Measurements from ENCODE around the gene TFAP2E. TPM values are rescaled to one million over a fixed set of nuclear protein-coding genes. Genes with fewer than 3 reads are reported as not detected.

TFAP2E gene
- total RNA-seq, 1 donor from 2014 or later = 0.42 TPM

DNA sequence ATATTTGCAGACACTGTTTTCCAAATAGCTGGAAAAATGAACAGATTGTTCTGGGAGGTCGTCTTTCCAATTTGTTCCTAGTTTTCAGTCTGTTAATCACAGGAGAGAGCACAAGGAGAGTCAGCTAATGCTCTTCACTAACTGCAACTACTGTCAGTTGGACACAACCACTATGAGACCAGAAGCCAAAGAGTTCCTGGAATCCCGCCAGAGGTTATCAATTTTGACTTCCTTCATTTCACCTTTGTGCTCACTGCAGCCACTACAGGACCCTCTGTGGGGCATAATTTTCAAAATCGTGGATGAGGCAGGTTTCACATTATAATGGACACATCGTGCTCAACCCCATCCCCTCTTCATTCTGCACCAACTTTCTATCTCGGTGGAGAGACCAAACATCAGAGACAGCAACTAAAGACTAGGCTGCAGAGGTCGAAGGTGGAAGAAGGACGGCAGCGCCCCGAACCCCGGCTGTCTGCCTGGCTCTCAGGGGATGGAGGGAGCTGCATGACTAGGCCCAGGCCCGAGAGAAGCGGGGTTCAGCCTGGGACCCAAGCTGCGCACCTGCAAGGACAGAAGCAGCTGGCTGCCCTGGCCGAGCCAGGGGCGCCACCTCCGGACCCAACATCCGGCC, 16.5 kb upstream of the TFAP2E start:
- intact Hi-C loops (cut with micrococcal nuclease) = loop anchor here (1.0 to 5.0 kb wide), 9 partner anchors 50 to 908 kb away; partner anchors contain the start of genes AGO3, MRPS15, ZMYM4 and ZMYM6

DNA sequence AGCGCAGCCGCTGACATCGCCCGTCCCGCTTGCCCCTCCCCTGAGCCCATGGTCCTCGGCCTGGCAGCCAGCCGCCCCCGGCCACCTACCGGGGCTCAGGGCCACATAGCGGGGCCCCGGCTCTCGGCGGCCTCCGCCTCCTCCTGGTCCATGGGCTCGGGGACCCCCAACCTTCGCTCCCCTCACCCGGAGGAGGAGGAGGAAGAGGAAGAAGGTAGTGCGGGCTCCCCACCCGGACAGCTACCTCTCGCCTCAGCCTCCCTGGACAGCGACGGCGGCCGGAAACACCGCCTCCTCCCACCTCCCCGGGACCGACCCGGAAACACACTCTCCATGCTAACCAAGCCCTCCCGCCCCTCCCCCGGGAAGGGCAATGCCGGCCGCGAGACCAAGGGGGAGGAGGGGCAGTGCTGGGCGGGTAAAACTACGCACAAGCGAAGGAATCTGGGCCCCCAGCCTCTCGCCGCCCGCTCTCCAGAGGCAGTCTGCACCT, 15.9 kb upstream of the TFAP2E start, which contains the start of gene KIAA0319L:
KIAA0319L (minus strand) TSS at position 286 of the 493 bp plus-strand sequence. CDS start 2,912 bp downstream, outside the sequence.
- intact Hi-C loops (cut with micrococcal nuclease) = loop anchor here (1.0 to 5.0 kb wide), 9 partner anchors 51 to 907 kb away; partner anchors contain the start of genes AGO3, MRPS15, ZMYM4 and ZMYM6

DNA sequence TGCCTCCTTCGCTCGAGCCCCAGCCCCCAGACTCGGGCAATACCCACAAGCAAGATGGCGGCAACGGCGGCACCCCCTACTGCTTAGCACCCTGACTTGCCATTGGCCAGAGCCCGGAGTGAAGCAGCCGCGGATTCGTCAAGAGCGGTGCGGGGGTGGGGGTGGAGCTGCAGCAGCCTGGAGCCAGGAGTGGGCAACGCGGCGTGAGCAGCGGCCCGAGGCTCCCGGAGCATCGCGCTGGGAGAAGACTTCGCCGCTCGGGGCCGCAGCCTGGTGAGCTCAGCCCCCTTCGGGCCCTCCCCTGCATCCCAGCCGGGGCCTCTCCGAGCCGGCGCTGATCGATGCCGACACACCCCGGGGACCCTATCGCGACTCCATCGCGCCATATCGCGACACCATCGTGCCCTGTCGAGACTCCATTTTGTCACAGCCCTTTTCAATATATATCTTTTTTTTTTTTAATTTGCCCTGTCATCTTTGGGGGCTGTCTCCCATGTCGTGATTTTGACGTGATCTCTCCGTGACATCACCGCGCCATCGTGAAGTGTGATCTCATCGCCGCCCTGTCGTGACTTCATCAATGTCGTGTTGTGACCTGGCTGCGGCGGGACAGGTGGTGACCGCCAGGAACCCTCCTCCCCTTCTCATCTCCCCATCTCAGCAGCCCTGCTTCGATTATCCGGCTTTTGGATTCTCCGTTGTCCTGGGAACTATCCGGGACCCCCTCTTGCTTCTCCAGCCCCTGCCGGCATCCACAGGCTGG, 15.3 kb upstream of the TFAP2E start, which contains the start of gene NCDN:
NCDN (plus strand) TSS at position 189 of the 763 bp plus-strand sequence; CDS start at position 581, 392 bp downstream.
- intact Hi-C loops (cut with micrococcal nuclease) = loop anchor here (1.0 to 5.0 kb wide), 10 partner anchors 51 to 907 kb away; partner anchors contain the start of genes AGO3, MRPS15, PSMB2 and ZMYM4

DNA sequence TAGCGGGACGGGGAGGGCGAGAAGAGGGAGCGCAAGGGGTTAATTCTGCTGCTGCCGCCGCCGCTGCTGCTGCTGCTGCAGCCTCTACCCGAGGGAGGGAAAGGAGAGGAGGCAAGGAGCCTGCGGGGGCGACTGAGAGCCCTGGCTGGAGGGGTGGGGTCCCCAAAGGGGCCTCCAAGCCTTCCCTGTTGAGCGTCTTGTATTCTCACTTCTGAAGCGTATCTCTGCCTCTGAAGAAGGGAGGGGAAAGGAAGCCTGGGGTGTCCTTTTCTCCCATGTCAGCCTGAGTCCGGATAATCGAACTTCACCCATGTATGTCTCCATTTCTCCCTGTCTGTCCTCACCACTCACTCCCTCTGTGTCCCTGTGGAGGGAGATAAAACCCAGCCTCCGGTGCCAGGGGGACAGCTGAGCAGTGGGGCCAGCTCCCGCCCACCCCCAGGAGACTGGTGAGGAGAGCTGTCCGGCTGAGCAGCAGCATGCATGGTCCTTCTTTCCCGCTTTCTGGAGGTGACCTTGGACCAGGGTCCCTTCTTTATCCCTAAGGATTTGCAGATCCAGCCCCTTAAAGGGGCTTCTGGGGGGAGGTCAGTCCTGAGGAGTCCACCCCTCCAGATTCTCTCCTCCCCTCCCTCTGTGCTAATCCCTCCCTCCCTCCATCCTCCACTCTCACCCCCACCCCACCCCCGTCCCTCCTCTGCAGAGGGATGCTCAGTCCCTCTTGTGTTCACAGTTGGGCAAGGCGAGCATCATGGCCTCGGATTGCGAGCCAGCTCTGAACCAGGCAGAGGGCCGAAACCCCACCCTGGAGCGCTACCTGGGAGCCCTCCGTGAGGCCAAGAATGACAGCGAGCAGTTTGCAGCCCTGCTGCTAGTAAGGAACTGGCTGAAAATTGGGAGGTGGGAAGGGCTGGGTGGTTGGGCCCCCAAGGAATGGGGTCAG, 14.5 kb upstream of the TFAP2E start:
- intact Hi-C loops (cut with micrococcal nuclease) = loop anchor here (2.0 to 5.0 kb wide), 2 partner anchors 82 to 526 kb away; partner anchors contain the start of genes PSMB2 and ZMYM6

DNA sequence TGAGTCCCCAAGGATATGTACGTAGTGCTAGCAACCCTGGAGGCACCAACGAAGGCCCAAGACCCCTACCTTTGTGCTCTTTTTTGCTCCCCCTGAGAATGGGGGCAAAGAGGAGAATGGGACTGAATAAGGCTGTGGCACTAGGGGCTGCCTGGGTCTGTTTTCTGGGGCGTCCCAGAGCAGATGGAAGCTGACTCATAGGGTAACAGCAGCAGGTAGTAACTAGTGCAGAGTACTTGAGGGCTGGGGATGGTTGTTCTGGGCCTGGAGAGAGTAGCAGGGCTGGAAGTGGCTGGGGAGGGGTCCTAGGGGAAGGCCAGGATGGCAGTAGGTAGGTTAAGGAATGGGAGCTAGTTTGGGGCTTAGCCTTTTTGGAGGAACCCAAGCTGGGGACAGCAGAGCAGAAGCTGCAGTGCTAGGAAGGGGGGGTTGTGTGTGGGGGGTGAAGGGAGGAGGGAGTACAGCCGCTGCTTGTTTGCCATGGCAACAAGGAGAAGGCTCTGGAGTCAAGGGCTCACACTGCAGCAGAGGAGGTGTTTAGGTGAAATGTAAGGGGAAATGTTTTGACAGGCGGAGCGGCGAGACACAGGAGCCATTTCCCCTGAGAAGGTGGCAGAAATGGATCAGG, 13.7 kb upstream of the TFAP2E start:
- intact Hi-C loops (cut with micrococcal nuclease) = loop anchor here (2.0 to 5.0 kb wide), 2 partner anchors 81 to 527 kb away; partner anchors contain the start of genes PSMB2 and ZMYM6

DNA sequence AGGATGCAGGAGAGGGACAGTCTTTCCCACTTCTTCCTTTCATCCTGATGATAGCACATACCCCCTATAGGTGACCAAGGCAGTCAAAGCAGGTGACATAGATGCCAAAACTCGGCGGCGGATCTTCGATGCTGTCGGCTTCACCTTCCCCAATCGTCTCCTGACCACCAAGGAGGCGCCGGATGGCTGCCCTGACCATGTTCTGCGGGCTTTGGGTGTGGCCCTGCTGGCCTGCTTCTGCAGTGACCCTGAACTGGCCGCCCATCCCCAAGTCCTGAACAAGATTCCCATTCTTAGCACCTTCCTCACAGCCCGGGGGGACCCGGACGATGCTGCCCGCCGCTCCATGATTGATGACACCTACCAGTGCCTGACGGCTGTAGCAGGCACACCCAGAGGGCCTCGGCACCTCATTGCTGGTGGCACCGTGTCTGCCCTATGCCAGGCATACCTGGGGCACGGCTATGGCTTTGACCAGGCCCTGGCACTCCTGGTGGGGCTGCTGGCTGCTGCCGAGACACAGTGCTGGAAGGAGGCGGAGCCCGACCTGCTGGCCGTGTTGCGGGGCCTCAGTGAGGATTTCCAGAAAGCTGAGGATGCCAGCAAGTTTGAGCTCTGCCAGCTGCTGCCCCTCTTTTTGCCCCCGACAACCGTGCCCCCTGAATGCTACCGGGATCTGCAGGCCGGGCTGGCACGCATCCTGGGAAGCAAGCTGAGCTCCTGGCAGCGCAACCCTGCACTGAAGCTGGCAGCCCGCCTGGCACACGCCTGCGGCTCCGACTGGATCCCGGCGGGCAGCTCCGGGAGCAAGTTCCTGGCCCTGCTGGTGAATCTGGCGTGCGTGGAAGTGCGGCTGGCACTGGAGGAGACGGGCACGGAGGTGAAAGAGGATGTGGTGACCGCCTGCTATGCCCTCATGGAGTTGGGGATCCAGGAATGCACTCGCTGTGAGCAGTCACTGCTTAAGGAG, 12.6 kb upstream of the TFAP2E start:
- intact Hi-C loops (cut with micrococcal nuclease) = no loop called here

DNA sequence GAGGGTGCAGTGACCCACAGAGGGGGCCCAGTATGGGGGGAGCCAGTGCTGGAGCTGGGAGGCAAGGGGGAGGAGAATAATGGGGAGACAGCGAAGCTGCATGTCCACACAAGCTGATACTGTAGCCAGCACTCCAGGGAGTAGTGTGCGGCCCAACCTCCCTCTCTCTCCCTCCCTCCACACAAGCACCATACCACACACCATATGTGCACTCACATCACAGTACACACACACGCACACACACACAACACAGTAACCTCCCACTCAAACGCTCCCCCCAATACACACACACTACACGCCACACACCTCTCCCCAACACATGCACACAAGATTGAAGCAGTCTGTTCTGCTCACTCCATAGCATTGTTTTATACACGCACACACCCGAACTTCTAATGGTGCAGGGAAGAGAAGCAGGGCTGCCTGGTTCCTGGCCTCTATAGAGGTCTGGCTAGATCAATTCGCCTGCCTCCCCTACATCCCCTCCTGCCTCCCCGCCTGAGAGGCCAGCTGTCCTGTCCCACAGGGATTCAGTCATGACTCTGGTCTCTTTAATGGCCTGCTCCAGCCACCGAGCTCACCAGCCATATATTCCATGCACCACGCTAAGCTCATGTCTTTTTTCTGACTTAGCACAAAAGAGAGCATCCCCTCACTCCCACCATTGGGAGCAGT, 11.7 kb upstream of the TFAP2E start:
- intact Hi-C loops (cut with micrococcal nuclease) = no loop called here

DNA sequence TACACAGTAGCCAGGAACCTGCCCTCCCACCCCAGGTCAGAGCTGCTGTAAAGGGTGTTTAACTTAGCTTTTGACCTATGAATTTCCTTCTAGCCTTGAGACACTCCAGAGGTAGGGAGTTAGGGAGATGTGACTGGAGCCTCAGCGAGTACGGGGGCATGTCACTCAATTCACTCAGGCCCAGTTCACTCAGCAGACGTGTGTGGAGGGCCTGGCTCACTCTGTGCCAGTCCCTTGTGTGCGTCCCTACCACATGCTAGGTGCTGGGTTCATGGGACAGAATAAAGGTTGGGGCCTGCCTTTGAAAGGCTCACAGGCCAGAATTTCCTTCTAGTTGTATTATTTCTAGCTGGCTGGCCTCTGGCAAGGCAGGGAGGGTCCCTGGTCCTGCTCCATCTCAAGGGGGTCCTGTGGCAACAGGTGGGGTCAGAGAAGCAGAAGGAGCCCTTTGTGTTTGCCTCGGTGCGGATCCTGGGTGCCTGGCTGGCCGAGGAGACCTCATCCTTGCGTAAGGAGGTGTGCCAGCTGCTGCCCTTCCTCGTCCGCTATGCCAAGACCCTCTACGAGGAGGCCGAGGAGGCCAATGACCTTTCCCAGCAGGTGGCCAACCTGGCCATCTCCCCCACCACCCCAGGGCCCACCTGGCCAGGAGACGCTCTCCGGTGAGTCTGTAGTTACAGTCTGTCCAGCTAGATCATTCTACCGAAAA, 11.0 kb upstream of the TFAP2E start:
- intact Hi-C loops (cut with micrococcal nuclease) = no loop called here

DNA sequence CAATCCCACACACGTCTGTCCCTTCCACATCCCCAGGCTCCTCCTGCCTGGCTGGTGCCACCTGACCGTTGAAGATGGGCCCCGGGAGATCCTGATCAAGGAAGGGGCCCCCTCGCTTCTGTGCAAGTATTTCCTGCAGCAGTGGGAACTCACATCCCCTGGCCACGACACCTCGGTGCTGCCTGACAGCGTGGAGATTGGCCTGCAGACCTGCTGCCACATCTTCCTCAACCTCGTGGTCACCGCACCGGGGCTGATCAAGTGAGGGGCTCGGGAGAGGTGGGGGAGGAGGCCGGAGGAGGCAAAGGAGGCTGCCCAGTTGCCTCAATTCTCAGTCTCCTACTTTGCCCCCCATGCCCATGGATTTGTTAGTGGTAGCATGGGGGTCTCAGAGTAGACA, 9.9 kb upstream of the TFAP2E start:
- intact Hi-C loops (cut with micrococcal nuclease) = no loop called here

DNA sequence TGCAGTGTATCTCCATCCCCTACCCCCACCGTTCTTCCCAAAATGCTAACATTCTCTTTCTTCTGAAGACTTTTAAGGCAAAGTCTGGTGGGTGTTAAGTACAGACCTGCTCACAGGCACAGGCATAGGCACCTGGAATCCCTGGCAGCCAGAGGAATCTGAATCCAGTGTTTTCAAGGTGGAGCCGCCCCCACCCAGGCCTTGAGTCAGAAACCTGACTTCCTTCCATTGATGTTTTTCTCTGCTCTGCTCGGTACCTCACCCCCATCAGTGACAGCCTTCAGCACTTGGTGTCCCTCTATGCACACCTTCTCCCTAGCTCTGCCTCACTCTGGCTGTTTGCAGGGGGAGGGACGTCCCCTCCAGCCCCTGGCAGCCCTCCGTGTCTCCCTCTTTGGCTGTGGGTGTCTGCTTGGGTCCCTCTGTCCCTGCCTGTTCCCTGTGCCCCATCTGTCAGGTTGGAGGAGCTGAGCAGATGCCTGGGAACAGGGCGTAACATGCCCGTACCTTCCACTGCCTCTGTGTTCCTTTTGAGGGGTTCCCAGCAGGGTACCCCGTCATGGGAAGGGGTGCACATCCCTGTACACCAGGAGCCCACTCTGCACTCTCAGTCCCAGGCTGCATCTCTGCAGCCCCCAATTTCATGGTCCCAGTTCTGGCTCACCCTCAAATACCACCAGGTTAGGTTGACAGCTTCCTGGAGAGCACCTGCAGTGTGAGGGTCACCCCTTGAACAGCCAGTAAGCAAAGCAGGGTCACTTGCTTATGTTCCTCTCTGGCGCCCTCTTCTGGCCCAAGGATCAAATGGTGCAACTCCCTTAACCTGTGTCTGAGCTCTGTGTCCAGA, 8.9 kb upstream of the TFAP2E start:
- intact Hi-C loops (cut with micrococcal nuclease) = loop anchor here (1.0 kb wide), 3 partner anchors 113 to 712 kb away; no protein-coding TSS in a partner anchor

DNA sequence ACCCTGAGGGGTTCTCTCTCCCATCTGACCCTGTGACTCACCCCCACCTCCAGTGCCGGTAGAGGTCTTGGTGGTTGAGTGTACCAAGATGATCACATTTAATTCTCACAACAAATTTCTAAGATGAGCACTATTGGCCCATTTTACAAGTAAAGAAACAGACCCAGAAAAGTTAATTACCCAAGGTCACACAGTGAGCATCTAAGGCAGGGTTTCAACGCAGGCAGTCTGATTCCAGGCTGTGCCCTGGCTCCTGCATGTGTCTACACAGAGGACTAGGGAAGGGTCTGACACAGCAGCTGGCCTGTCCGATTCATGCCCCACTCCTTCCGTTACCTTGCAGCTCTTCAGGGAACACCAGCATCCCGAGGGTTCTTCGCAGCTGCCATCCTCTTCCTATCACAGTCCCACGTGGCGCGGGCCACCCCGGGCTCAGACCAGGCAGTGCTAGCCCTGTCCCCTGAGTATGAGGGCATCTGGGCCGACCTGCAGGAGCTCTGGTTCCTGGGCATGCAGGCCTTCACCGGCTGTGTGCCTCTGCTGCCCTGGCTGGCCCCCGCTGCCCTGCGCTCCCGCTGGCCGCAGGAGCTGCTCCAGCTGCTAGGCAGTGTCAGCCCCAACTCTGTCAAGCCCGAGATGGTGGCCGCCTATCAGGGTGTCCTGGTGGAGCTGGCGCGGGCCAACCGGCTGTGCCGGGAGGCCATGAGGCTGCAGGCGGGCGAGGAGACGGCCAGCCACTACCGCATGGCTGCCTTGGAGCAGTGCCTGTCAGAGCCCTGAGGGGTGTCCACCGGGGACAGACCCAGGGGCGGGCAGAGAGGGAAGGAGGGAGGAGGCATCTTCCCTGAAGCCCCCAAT, 8.0 kb upstream of the TFAP2E start:
- intact Hi-C loops (cut with micrococcal nuclease) = loop anchor here (1.0 kb wide), 3 partner anchors 114 to 713 kb away; no protein-coding TSS in a partner anchor

DNA sequence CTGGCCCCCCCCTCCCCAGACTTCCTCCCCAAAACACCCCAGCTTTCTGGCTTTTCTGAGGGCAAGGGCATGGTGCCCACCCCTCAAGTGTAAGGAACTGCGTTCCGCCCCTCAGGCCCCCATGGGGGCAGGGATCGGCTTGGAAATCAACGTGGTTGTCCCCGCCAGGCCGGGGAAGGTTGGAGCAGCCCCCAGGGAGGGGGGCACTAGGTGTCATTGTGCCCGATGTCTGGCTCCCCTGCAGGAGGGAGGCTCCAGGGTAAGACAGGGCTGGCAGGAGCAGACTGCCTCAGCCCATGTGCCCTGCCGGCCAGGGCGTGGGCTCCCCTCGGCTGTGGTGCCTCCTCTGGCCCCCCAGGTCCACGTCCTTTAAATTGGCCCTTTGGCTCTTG, 7.4 kb upstream of the TFAP2E start:
- intact Hi-C loops (cut with micrococcal nuclease) = no loop called here

DNA sequence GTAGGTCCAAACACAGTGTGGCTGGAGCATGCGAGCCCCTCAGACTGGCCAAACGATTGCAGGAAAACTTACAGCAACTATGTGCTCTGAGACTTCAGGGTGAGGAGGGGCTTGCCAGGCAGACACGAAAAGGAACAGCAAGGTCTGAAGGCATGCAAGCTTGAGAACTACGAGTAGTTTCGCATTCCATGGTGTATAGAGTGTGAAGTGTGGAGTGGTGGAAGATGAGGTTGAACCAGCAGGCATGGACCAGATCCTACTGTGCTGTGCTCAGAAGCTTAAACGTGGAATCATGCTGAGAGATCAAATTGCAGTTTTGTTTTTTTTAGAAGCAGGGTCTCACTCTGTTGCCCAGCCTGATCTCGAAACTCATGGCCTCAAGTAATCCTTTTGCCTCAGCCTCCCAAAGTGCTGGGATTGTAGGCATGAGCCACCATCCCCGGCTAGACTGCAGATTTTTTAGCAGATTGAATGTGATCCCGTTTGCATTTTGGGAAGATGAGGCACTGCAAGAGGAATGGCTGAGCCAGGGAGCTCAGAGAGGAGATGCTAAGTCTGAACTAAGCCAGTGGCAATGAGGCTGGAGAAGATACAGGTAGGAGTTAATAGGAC, 5.1 kb upstream of the TFAP2E start:
- intact Hi-C loops (cut with micrococcal nuclease) = loop anchor here (2.0 kb wide), 1 partner anchor 73 kb away; the partner anchor contains the start of gene PSMB2

DNA sequence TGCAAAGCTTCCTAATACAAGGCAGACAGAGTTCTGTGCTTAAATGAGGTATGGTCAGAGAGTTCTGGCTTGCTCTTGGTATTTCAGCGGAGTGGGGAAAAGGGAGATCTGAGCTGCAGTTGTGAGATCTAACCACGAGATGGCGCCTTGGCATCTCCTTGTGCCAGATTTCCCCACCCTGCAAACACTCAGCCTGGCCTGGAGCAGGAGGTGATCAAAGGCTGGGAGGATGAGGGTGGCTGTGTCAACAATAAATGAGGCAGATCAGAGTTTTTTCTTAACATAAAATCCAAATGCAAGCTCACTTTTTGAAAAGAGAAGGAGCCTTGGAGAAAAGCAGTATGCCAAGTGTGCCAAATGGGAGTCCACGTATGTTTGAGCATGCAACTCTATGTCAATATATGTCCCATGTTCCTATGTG, 4.1 kb upstream of the TFAP2E start:
- intact Hi-C loops (cut with micrococcal nuclease) = loop anchor here (1.0 to 2.0 kb wide), 5 partner anchors 72 to 205 kb away; partner anchors contain the start of gene PSMB2

DNA sequence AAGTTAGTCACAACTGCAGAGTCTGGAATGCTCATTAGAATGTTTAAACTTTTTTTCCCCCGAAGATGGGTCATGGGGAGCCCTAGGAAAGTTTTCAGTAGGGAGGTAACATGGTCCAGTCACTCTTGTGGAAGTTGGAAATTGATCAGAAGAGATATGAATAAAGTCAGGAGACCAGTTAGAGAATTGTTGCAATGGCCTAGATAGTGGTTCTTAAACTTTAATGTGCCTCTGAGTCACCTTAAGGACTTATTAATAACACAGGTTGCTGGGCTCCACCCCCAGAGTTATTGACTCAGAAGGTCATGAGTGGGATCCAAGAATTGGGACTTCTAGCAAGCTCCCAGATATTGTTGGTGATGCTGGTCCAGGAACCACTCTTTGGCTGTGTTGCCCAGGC, 3.2 kb upstream of the TFAP2E start:
- intact Hi-C loops (cut with micrococcal nuclease) = loop anchor here (1.0 to 2.0 kb wide), 5 partner anchors 71 to 204 kb away; partner anchors contain the start of gene PSMB2

All from T-helper 1 cell treated with Interleukin-12 subunit alpha and Interleukin-12 subunit beta and Interleukin-4 antibody, amounts not matched to agents 30 ng/mL and 1 ng/mL, for 36 hours (primary cell).